ENCODE data around the gene CRYZ. TPM values are rescaled to one million over a fixed set of nuclear protein-coding genes. Genes with fewer than 3 reads are reported as not detected.

CRYZ gene
- total and polyA plus RNA-seq, 2 of the 4 experiments (the other 2 are of a cell fraction) = 40.6 to 43.4 TPM

- Histone ChIP-seq H2BK15ac (ENCODE audit: low read depth, low read length) (no peak within 1 kb of the TSS), H3K27ac (ENCODE audit: insufficient read depth, low read length) (no peak within 1 kb of the TSS), H3K4me3 (ENCODE audit: insufficient read depth, low read depth, low read length) (peak within 1 kb of the TSS; percentile 19; the same call in 1 of the 2 replicates), H3K23ac (ENCODE audit: low read depth, low read length) (no peak within 1 kb of the TSS), H4K20me1 (ENCODE audit: insufficient read depth, low read length) (no peaks in the 10 kb centered on the region), H3K18ac (ENCODE audit: low read depth, low read length) (no peak within 1 kb of the TSS), H4K5ac (ENCODE audit: low read depth, low read length) (no peak within 1 kb of the TSS), H3K9me1 (ENCODE audit: insufficient read depth, low read length) (no peaks in the 10 kb centered on the region), H2BK5ac (ENCODE audit: low read depth, low read length, poor library complexity, severe bottlenecking) (no peak within 1 kb of the TSS), H2BK20ac (ENCODE audit: low read depth, low read length) (no peak within 1 kb of the TSS), H2AK5ac (ENCODE audit: low read depth, low read length) (no peak within 1 kb of the TSS), H3K14ac (replicated peaks; ENCODE audit: low read depth, low read length) (no peak within 1 kb of the TSS), H3K79me1 (ENCODE audit: low read depth in 1 of 2, low read length in 2 of 2) (no peaks in the 10 kb centered on the region), H4K8ac (ENCODE audit: low read depth in 2 of 2, low read length in 2 of 2) (no peak within 1 kb of the TSS), H4K91ac (ENCODE audit: insufficient read depth, low read depth, low read length) (no peak within 1 kb of the TSS), H3K9ac (ENCODE audit: low read depth, low read length) (no peak within 1 kb of the TSS), H3K36me3 (ENCODE audit: control insufficient read depth, insufficient read depth, low read length) (no peaks in the 10 kb centered on the region), H2AK9ac (replicated peaks; ENCODE audit: low read depth, low read length, poor library complexity) (no peak within 1 kb of the TSS), H3K4ac (ENCODE audit: low read depth, low read length) (no peak within 1 kb of the TSS), H2BK120ac (ENCODE audit: low read depth, low read length) (no peak within 1 kb of the TSS), H3K4me1 (ENCODE audit: control insufficient read depth, insufficient read depth, low read length) (no peaks in the 10 kb centered on the region; the same call in 1 of the 2 replicates), H3K4me2 (ENCODE audit: low read depth, low read length) (peak within 1 kb of the TSS; percentile 76), H3K27me3 (ENCODE audit: control insufficient read depth, insufficient read depth, low read length) (peaks cover 15% of the 10 kb centered on the region), H3K56ac (ENCODE audit: extremely low read depth, insufficient read depth, low read length) (no peak within 1 kb of the TSS), H2AFZ (replicated peaks; ENCODE audit: low read length, poor library complexity) (peak within 1 kb of the TSS; percentile 84), H3K9me3 (ENCODE audit: control insufficient read depth, insufficient read depth, low read length) (no peaks in the 10 kb centered on the region)
- no peak for TF ChIP-seq FOS (IDR thresholded peaks at IDR 0.05; ENCODE audit: low read depth, low read length)
- TF ChIP-seq CEBPB (IDR thresholded peaks at IDR 0.05; ENCODE audit: low read depth, low read length) = no peak
- no peak for TF ChIP-seq RCOR1 (IDR thresholded peaks at IDR 0.05; ENCODE audit: insufficient replicate concordance, low read length)
- no peak for TF ChIP-seq MAFK (IDR thresholded peaks at IDR 0.05; ENCODE audit: low read depth, low read length)
- no peak for TF ChIP-seq RAD21 (IDR thresholded peaks at IDR 0.05; ENCODE audit: low read length)
- no peak for TF ChIP-seq MAZ (IDR thresholded peaks at IDR 0.05; ENCODE audit: borderline replicate concordance, low read depth, low read length)
- TF ChIP-seq CTCF (conservative IDR thresholded peaks at IDR 0.05; ENCODE audit: low read depth, low read length) = no peak
- no peak for TF ChIP-seq USF2 (IDR thresholded peaks at IDR 0.05; ENCODE audit: low read depth, low read length)
- intact Hi-C loops (cut with micrococcal nuclease) (no loop called here), in situ Hi-C loops (cut with MboI; ENCODE audit: low sequenced_read_pairs) (no loop called here), dilution Hi-C loops (cut with HindIII; ENCODE audit: low sequenced_read_pairs, unreplicated experiment) (no loop called here)
- ChIA-PET POLR2A (ENCODE audit: unreplicated experiment) (no interaction called here), CTCF (no interaction called here)
- DNase-seq (no peak), ATAC-seq (ENCODE audit: low read depth) (peak; percentile 46)
- BruUV-seq (replicated peaks) = no TSS peak
- no CpG with 5 or more reads among the region's 44 CpGs for WGBS, 2 experiments (ENCODE audit: extremely low coverage in 2 of 2, insufficient read length in 1 of 2)
Observed at GRCh38 chr1:74673351-74674111, 59.3 kb downstream of the CRYZ start, which contains the start of gene ERICH3. Gene ERICH3 (minus strand): TSS chr1:74673792. CDS start chr1:74673519, 273 bp downstream.

All from IMR-90 (cell line).